Fibroblast of pulmonary artery (primary cell): ENCODE results near the gene HBS1L.

Experiments used
- DNase-seq: peaks from one replicate; pipeline ENCODE4 v3.0.0-alpha.2; 2010; ENCODE audit warnings: low read depth
- H3K4me3 ChIP-seq: replicated peaks from 2 replicates; pipeline ENCODE4 v1.5.1; 2011; ENCODE audit warnings: low read depth, mild to moderate bottlenecking, control low read depth, low read length, moderate library complexity
- TF ChIP-seq, protein P1 (sequence below): IDR thresholded peaks from 2 replicates; pipeline ENCODE4 v1.5.1; 2011; ENCODE audit warnings: mild to moderate bottlenecking, control low read depth, low read length, inconsistent platforms; ENCODE audit errors: missing control alignments

HBS1L gene

DNA sequence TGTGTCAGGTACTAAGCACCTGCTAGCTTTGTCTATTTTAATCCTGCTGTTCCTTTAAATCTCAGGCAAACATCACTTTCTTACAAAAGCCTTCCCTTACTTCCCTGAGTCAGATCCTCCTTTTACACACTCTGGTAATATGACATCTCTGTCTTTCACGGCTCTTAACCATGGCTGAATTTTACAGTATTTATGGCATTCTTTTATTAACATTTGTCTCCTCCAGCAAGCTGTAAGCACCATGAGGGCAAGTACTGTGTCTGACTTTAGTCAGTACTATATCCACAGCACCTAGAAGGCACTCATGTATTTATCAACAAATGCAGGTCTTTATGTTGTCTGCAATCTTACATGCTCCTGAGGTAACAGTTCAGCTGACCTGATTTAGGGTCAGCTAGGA, 33.7 kb upstream of the HBS1L start:
- no peak overlapping the region for H3K4me3 ChIP-seq
- no peak for DNase-seq
- TF ChIP-seq, protein P1, sequence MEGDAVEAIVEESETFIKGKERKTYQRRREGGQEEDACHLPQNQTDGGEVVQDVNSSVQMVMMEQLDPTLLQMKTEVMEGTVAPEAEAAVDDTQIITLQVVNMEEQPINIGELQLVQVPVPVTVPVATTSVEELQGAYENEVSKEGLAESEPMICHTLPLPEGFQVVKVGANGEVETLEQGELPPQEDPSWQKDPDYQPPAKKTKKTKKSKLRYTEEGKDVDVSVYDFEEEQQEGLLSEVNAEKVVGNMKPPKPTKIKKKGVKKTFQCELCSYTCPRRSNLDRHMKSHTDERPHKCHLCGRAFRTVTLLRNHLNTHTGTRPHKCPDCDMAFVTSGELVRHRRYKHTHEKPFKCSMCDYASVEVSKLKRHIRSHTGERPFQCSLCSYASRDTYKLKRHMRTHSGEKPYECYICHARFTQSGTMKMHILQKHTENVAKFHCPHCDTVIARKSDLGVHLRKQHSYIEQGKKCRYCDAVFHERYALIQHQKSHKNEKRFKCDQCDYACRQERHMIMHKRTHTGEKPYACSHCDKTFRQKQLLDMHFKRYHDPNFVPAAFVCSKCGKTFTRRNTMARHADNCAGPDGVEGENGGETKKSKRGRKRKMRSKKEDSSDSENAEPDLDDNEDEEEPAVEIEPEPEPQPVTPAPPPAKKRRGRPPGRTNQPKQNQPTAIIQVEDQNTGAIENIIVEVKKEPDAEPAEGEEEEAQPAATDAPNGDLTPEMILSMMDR = no peak

DNA sequence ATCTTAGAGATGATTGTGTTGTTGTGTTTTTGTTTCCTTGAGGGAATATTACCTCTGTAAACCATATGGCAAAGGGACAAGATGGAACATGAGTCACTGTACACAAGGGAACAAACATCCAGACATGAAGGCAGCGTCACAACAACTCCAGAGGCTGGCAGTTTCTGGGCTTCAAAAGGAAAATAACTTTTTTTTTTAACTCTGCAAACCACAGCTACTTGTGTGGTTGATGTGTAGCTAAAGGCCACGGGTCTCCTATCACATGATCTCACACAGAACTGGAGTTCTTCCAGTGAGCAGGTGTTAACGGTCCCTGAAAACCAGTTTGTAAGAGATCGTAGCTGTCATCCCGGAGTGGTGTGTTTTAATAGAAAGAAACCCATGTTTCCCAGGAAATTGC, 33.2 kb upstream of the HBS1L start:
- no peak for DNase-seq
- H3K4me3 ChIP-seq = no peak overlapping the region
- TF ChIP-seq, protein P1 = no peak

DNA sequence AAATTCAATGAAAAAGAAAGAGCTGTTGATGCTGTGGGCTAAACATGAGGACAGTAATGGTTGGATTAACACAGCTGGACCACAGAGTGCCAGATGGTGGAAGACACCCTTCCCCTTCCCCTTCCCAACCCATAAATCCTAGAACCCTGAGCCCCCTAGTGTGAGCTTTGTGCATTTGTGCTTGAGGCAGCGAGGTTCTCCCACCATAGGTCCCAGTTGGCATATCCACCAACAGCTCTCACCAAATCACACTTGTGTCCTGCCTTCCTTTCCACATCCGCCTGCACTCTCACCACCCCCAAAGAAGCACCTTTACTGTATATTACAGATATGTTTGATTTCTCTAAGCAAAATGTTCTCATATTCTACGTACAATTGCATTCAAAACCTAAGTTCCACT, 32.8 kb upstream of the HBS1L start:
- TF ChIP-seq, protein P1 = no peak
- DNase-seq = no peak
- H3K4me3 ChIP-seq = no peak overlapping the region

DNA sequence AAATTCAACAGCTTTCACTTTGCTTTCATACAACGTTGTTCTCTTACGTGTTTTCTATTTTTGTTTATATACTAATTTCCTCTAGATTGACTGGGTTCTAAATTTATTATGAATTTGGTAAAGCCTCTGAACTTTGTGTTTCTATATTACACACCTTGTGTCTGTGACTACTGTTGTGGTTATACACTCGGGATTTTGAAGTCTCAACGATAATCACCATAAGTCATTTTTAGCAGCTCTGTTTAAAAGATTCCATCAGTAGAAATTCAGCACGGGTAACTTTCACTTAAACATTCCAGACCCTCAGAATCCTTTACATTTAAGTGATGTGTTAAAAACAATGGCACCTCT, 31.8 kb upstream of the HBS1L start:
- DNase-seq = no peak
- no peak overlapping the region for H3K4me3 ChIP-seq
- TF ChIP-seq, protein P1 = no peak

DNA sequence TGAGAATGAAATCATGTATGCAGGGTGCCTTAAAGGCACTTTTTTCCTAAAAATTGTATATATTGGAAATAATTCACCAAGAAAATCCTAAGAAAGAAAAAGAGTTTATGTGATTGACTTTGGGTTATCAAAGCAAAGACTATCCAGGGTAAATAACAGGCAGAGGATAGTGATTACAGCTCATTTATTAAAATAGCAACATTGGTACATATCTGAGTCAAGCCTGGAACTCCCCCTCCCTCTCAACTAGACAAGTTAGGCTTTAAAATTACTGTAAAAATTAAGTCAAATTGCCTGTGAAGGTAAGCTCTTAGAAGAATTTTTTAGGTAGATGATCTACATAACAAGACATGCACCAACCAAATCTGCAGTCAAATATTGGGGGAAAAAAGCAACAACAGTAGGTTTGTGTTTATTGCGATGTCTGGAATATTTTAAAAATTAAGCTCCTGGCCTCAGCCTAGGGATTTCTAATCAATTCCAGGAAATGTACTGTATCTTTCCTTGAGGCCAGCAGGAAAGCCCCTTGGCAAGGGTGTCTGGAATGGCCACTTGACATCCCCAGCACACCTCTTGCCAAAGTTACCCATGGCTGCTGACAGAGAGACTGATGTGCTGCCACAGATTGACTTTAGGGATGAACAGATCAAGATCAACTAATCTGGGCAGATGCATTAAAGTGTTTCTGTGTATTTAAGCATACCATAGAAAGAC, 31.2 kb upstream of the HBS1L start:
- TF ChIP-seq, protein P1 = no peak
- H3K4me3 ChIP-seq = no peak overlapping the region
- DNase-seq = no peak

DNA sequence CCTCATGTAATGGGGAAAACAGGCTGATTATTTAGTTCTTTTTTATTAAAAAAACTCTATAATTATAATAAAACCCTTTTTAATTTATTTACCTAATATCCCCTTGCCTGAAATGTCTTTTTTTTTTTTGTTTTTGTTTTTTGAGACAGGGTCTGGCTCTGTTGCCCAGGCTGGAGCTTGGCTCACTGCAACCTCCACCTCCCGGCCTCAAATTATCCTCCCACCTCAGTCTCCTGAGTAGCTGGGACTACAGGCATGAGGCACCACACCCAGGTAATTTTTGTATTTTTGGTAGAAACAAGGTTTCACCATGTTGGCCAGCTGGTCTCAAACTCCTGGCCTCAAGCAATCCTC, 30.3 kb upstream of the HBS1L start:
- TF ChIP-seq, protein P1 = no peak
- DNase-seq = no peak
- no peak overlapping the region for H3K4me3 ChIP-seq
